Right atrium auricular region (tissue), 2 donors: ENCODE measurements around the gene INHA. TPM values are rescaled to one million over a fixed set of nuclear protein-coding genes. Genes with fewer than 3 reads are reported as not detected.
A peak's percentile ranks its signal among the peaks of the same experiment; 100 is the strongest.

Experiments
- DNase-seq: peaks from one replicate; pipeline ENCODE4 v3.0.0-alpha.2; 2019; ENCODE audit warnings: low spot score
- H3K27ac ChIP-seq, 2 donors: fragments of 200-600 bp; sonication (generic); 1 replicate in 1 of 2; 2 replicates in 1 of 2; pipeline ENCODE4 v1.5.1; 2016 to 2019
- H3K27me3 ChIP-seq, 2 donors: fragments of 200-600 bp; sonication (generic); one replicate each; pipeline versions ENCODE4 v1.5.1 to v1.6.0; 2017 to 2019
- H3K36me3 ChIP-seq: fragments of 200-600 bp; sonication (generic); one replicate; pipeline ENCODE4 v1.5.1; 2016
- H3K4me1 ChIP-seq, 2 donors: fragments of 200-600 bp; sonication (generic); one replicate each; pipeline versions ENCODE4 v1.5.1 to v1.6.0; 2017 to 2019
- H3K4me3 ChIP-seq, 2 donors: fragments of 200-600 bp; sonication (generic); 1 replicate in 1 of 2; 2 replicates in 1 of 2; pipeline ENCODE4 v1.5.1; 2017 to 2019; ENCODE audit warnings: mild to moderate bottlenecking in 1 of 2, moderate library complexity in 1 of 2
- H3K9me3 ChIP-seq, 2 donors: fragments of 200-600 bp; sonication (generic); one replicate each; pipeline ENCODE4 v1.5.1; 2019
- CTCF ChIP-seq, 2 donors: fragments of 200-600 bp; sonication (generic); IDR thresholded peaks; one replicate each; pipeline ENCODE4 v1.5.1; 2019; ENCODE audit warnings: antibody characterized with exemption in 2 of 2
- total RNA-seq, 2 donors: library from RNA; depleted of rRNA; stranded (reverse); fragments of >200 nt; gene quantifications; one replicate each; pipeline ENCODE4 v1.1.0, GENCODE V29; 2016

INHA gene
- total RNA-seq, 2 donors from 2014 or later = 1.0 to 28.3 TPM

GRCh38 chr2:219561179-219562048 lies 10.7 kb upstream of the INHA start:
- DNase-seq = no peak
- Histone ChIP-seq H3K27ac (no peak overlapping the region), H3K36me3 (peaks cover 41% of the 10 kb centered on the region)

GRCh38 chr2:219562049-219563020 lies 9.8 kb upstream of the INHA start:
- TF ChIP-seq CTCF (IDR thresholded peaks at IDR 0.05) = no peak
- H3K36me3 ChIP-seq = peaks cover 41% of the 10 kb centered on the region
- no peak overlapping the region for H3K27ac ChIP-seq
- no peak for DNase-seq
- H3K9me3 ChIP-seq = no peaks in the 10 kb centered on the region
- peaks cover 0 to 10% of the 10 kb centered on the region in 2 donors for H3K4me1 ChIP-seq
- no peak overlapping the region for H3K4me3 ChIP-seq
- no peaks in the 10 kb centered on the region for H3K27me3 ChIP-seq

More at GRCh38 chr2:219561179-219562048, 10.7 kb upstream of the INHA start:
- H3K4me3 ChIP-seq = no peak overlapping the region
- no peaks in the 10 kb centered on the region for H3K27me3 ChIP-seq
- no peaks in the 10 kb centered on the region for H3K9me3 ChIP-seq
- no peak for TF ChIP-seq CTCF (IDR thresholded peaks at IDR 0.05)
- H3K4me1 ChIP-seq = peaks cover 0 to 10% of the 10 kb centered on the region in 2 donors

GRCh38 chr2:219563271-219563928 lies 8.7 kb upstream of the INHA start:
- no peaks in the 10 kb centered on the region for H3K27me3 ChIP-seq
- H3K9me3 ChIP-seq = no peaks in the 10 kb centered on the region
- no peak overlapping the region for H3K27ac ChIP-seq
- no peak for TF ChIP-seq CTCF (IDR thresholded peaks at IDR 0.05)
- H3K4me3 ChIP-seq = no peak overlapping the region
- H3K36me3 ChIP-seq = peaks cover 35% of the 10 kb centered on the region
- DNase-seq = no peak
- H3K4me1 ChIP-seq = peaks cover 0 to 10% of the 10 kb centered on the region in 2 donors

- H3K36me3 ChIP-seq = peaks cover 35% of the 10 kb centered on the region
- DNase-seq = no peak
Measured at GRCh38 chr2:219565130-219566080, 6.7 kb upstream of the INHA start.

More at GRCh38 chr2:219565130-219566080, 6.7 kb upstream of the INHA start:
- no peak overlapping the region for H3K4me3 ChIP-seq
- H3K9me3 ChIP-seq = no peaks in the 10 kb centered on the region
- no peaks in the 10 kb centered on the region for H3K27me3 ChIP-seq
- H3K27ac ChIP-seq = peak overlapping the region in 1 of 2 donors; percentile 29
- TF ChIP-seq CTCF (IDR thresholded peaks at IDR 0.05) = no peak
- H3K4me1 ChIP-seq = peaks cover 0 to 18% of the 10 kb centered on the region in 2 donors
